IMR-90 (cell line): ENCODE results near the gene CELSR1. TPM values are rescaled to one million over a fixed set of nuclear protein-coding genes. Genes with fewer than 3 reads are reported as not detected.

Source experiments
- ATAC-seq: fragments of 200-7000 bp; cut with Tn5 transposase; 2 replicates; pipeline ENCODE4 v1.9.1; 2020; ENCODE audit warnings: low read depth, mild to moderate bottlenecking, moderate library complexity
- BruUV-seq: library from RNA; stranded (reverse); fragments of 400-500 nt; replicated peaks from 2 replicates; lab custom pipeline; 2021; lab: Mats Ljungman, UMichigan
- CTCF ChIA-PET: fragments of 300-600 bp; formaldehyde crosslinking; extraction: SDS; loops from one replicate; lab custom pipeline; 2021; ENCODE audit warnings: antibody characterized with exemption; lab: Yijun Ruan, JAX
- POLR2A ChIA-PET: fragments of 300-600 bp; sonication (Branson Sonifier 250); formaldehyde crosslinking; loops from one replicate; lab custom pipeline; 2022; ENCODE audit warnings: antibody characterized with exemption; ENCODE audit not compliant: unreplicated experiment; lab: Charles Lee
- DNase-seq: peaks from one replicate; pipeline ENCODE4 v3.0.0; 2013
- H2AFZ ChIP-seq: replicated peaks from 2 replicates; pipeline ENCODE3; 2013; ENCODE audit warnings: low read length, mild to moderate bottlenecking; ENCODE audit not compliant: poor library complexity
- H2AK5ac ChIP-seq: 2 replicates; pipeline ENCODE4 v1.6.1; 2013; ENCODE audit warnings: low read depth, low read length, inconsistent platforms
- H2AK9ac ChIP-seq: replicated peaks from 2 replicates; pipeline ENCODE3; 2013; ENCODE audit warnings: mild to moderate bottlenecking, low read depth, low read length, moderate library complexity; ENCODE audit not compliant: poor library complexity
- H2BK120ac ChIP-seq: 2 replicates; pipeline ENCODE4 v1.6.1; 2013; ENCODE audit warnings: low read depth, low read length, inconsistent platforms
- H2BK15ac ChIP-seq: 3 replicates; pipeline ENCODE4 v1.6.1; 2013; ENCODE audit warnings: low read depth, low read length, inconsistent platforms
- H2BK20ac ChIP-seq: 2 replicates; pipeline ENCODE4 v1.6.1; 2013; ENCODE audit warnings: low read depth, mild to moderate bottlenecking, inconsistent platforms, low read length, moderate library complexity
- H2BK5ac ChIP-seq: 2 replicates; pipeline ENCODE4 v1.6.1; 2013; ENCODE audit warnings: mild to moderate bottlenecking, low read depth, low read length, inconsistent platforms; ENCODE audit not compliant: poor library complexity, severe bottlenecking
- H3K14ac ChIP-seq: replicated peaks from 2 replicates; pipeline ENCODE4 v1.6.1; 2013; ENCODE audit warnings: low read depth, low read length, inconsistent platforms
- H3K18ac ChIP-seq: 2 replicates; pipeline ENCODE4 v1.6.1; 2013; ENCODE audit warnings: low read depth, low read length, control low read depth
- H3K23ac ChIP-seq: 2 replicates; pipeline ENCODE4 v1.6.1; 2013; ENCODE audit warnings: low read depth, low read length, inconsistent platforms
- H3K27ac ChIP-seq: 2 replicates; pipeline ENCODE4 v1.5.1; 2013; ENCODE audit warnings: mild to moderate bottlenecking, control low read depth, low read length; ENCODE audit not compliant: insufficient read depth
- H3K27me3 ChIP-seq: 2 replicates; pipeline ENCODE4 v1.6.1; 2013; ENCODE audit warnings: low read length; ENCODE audit not compliant: control insufficient read depth, insufficient read depth
- H3K36me3 ChIP-seq: 2 replicates; pipeline ENCODE4 v1.6.1; 2013; ENCODE audit warnings: low read length, mixed read lengths; ENCODE audit not compliant: control insufficient read depth, insufficient read depth
- H3K4ac ChIP-seq: 2 replicates; pipeline ENCODE4 v1.6.1; 2013; ENCODE audit warnings: low read depth, low read length, inconsistent platforms
- H3K4me1 ChIP-seq: 2 replicates; pipeline ENCODE4 v1.6.1; 2013; ENCODE audit warnings: low read length, mixed read lengths; ENCODE audit not compliant: control insufficient read depth, insufficient read depth
- H3K4me2 ChIP-seq: 2 replicates; pipeline ENCODE4 v1.6.1; 2013; ENCODE audit warnings: low read depth, mild to moderate bottlenecking, control low read depth, low read length, moderate library complexity
- H3K4me3 ChIP-seq: 2 replicates; pipeline ENCODE4 v1.5.1; 2013; ENCODE audit warnings: low read depth, mild to moderate bottlenecking, control low read depth, low read length, moderate library complexity; ENCODE audit not compliant: insufficient read depth
- H3K56ac ChIP-seq: 2 replicates; pipeline ENCODE4 v1.6.1; 2013; ENCODE audit warnings: low read length, inconsistent platforms; ENCODE audit not compliant: insufficient read depth; ENCODE audit errors: extremely low read depth
- H3K79me1 ChIP-seq, 2 experiments: 2 replicates each; pipeline ENCODE4 v1.6.1; 2013; ENCODE audit warnings: low read length in 2 of 2, inconsistent platforms in 1 of 2, low read depth in 1 of 2
- H3K9ac ChIP-seq: 2 replicates; pipeline ENCODE4 v1.6.1; 2013; ENCODE audit warnings: low read depth, low read length, control low read depth
- H3K9me1 ChIP-seq: 2 replicates; pipeline ENCODE4 v1.6.1; 2013; ENCODE audit warnings: low read length, inconsistent platforms; ENCODE audit not compliant: insufficient read depth
- H3K9me3 ChIP-seq: 2 replicates; pipeline ENCODE4 v1.6.1; 2013; ENCODE audit warnings: low read length; ENCODE audit not compliant: control insufficient read depth, insufficient read depth
- H4K20me1 ChIP-seq: 2 replicates; pipeline ENCODE4 v1.6.1; 2013; ENCODE audit warnings: low read length, inconsistent platforms; ENCODE audit not compliant: insufficient read depth
- H4K5ac ChIP-seq: 2 replicates; pipeline ENCODE4 v1.6.1; 2013; ENCODE audit warnings: mild to moderate bottlenecking, low read depth, low read length, control low read depth
- H4K8ac ChIP-seq, 2 experiments: 2 replicates each; pipeline ENCODE4 v1.6.1; 2013; ENCODE audit warnings: low read depth in 2 of 2, low read length in 2 of 2, control low read depth in 1 of 2, inconsistent platforms in 1 of 2
- H4K91ac ChIP-seq: 2 replicates; pipeline ENCODE4 v1.6.1; 2013; ENCODE audit warnings: low read depth, low read length, inconsistent platforms; ENCODE audit not compliant: insufficient read depth
- CEBPB ChIP-seq: IDR thresholded peaks from 2 replicates; pipeline ENCODE4 v1.6.1; 2012; ENCODE audit warnings: low read depth, low read length, improper control_type of control experiment
- CHD1 ChIP-seq: IDR thresholded peaks from 2 replicates; pipeline ENCODE4 v1.6.1; 2012; ENCODE audit warnings: low read depth, low read length, improper control_type of control experiment
- CTCF ChIP-seq: conservative IDR thresholded peaks from 2 replicates; pipeline ENCODE4 v1.5.1; 2012; ENCODE audit warnings: mild to moderate bottlenecking, low read depth, low read length, improper control_type of control experiment
- ELK1 ChIP-seq: fragments of 150-350 bp; IDR thresholded peaks from 2 replicates; pipeline ENCODE4 v1.6.1; 2016; ENCODE audit warnings: low read depth, mild to moderate bottlenecking, low read length, moderate library complexity, borderline replicate concordance
- FOS ChIP-seq: fragments of 150-350 bp; IDR thresholded peaks from 2 replicates; pipeline ENCODE4 v1.6.1; 2016; ENCODE audit warnings: low read depth, low read length
- MAFK ChIP-seq: IDR thresholded peaks from 2 replicates; pipeline ENCODE4 v1.6.1; 2012; ENCODE audit warnings: low read depth, low read length, improper control_type of control experiment
- MXI1 ChIP-seq: IDR thresholded peaks from 2 replicates; pipeline ENCODE4 v1.6.1; 2012; ENCODE audit warnings: low read depth, mild to moderate bottlenecking, low read length, moderate library complexity, borderline replicate concordance
- NFE2L2 ChIP-seq: fragments of 150-350 bp; IDR thresholded peaks from 2 replicates; pipeline ENCODE4 v1.6.1; 2016; ENCODE audit warnings: low read depth, mild to moderate bottlenecking, low read length
- POLR2A ChIP-seq: IDR thresholded peaks from 2 replicates; pipeline ENCODE4 v1.6.1; 2012; ENCODE audit warnings: mild to moderate bottlenecking, low read depth, low read length
- RAD21 ChIP-seq: IDR thresholded peaks from 2 replicates; pipeline ENCODE4 v1.6.1; 2012; ENCODE audit warnings: low read length, improper control_type of control experiment
- RCOR1 ChIP-seq: IDR thresholded peaks from 2 replicates; pipeline ENCODE4 v1.6.1; 2012; ENCODE audit warnings: mild to moderate bottlenecking, low read length, improper control_type of control experiment; ENCODE audit not compliant: insufficient replicate concordance
- SMC3 ChIP-seq: fragments of 150-350 bp; IDR thresholded peaks from 2 replicates; pipeline ENCODE4 v1.6.1; 2016; ENCODE audit warnings: low read depth, mild to moderate bottlenecking, antibody characterized with exemption, low read length, moderate library complexity
- USF2 ChIP-seq: fragments of 150-350 bp; IDR thresholded peaks from 2 replicates; pipeline ENCODE4 v1.6.1; 2017; ENCODE audit warnings: mild to moderate bottlenecking, antibody characterized with exemption, low read length, low read depth
- WGBS, 2 experiments: methylation state at CpG; one replicate each; pipeline versions ENCODE4 v1.1.5 to v1.1.7; 2013; ENCODE audit warnings: missing lambda C conversion rate in 2 of 2; ENCODE audit not compliant: insufficient read length in 1 of 2; ENCODE audit errors: extremely low coverage in 2 of 2; 5-methylcytosine and 5-hydroxymethylcytosine counted together
- dilution Hi-C: fragments of 300-500 bp; cut with HindIII; formaldehyde crosslinking; loops from one replicate; pipeline ENCODE4 v1.14.3; 2018; ENCODE audit warnings: low sequenced_read_pairs; ENCODE audit not compliant: unreplicated experiment
- in situ Hi-C: fragments of 300-500 bp; cut with MboI; formaldehyde crosslinking; loops from 3 replicates; pipeline ENCODE4 v1.14.3; 2019; ENCODE audit warnings: low sequenced_read_pairs, inconsistent platforms, mixed read lengths
- intact Hi-C: fragments of 100-400 bp; cut with micrococcal nuclease; formaldehyde crosslinking; loops from 2 replicates; pipeline ENCODE4 v1.10.0; 2022
- polyA plus RNA-seq, 3 experiments: library from polyadenylated mRNA; depleted of rRNA; stranded (reverse); fragments of >200 nt; gene quantifications; 2 replicates each; pipeline ENCODE4 v1.2.3, GENCODE V29; 2012; ENCODE audit warnings: low replicate concordance in 1 of 3
- total RNA-seq: library from RNA; depleted of rRNA; stranded (reverse); fragments of >200 nt; gene quantifications from 2 replicates; pipeline ENCODE4 v1.2.3, GENCODE V29; 2012

CELSR1 gene
- total and polyA plus RNA-seq, 2 of the 4 experiments (the other 2 are of a cell fraction): 0.36 to 0.82 TPM

GRCh38 chr22:46318576-46318975 is 218.8 kb downstream of the CELSR1 start:
- no peak overlapping the region for H2AFZ ChIP-seq
- no peak overlapping the region for H2BK15ac ChIP-seq
- ATAC-seq (no peak), DNase-seq (no peak)
- in situ Hi-C loops (no loop called here), dilution Hi-C loops (no loop called here), intact Hi-C loops (no loop called here)
- no peak overlapping the region for H4K5ac ChIP-seq
- no peak overlapping the region for H3K27ac ChIP-seq
- no peak overlapping the region for H3K18ac ChIP-seq
- CTCF ChIA-PET: no interaction called here
- no peak overlapping the region for H2BK120ac ChIP-seq
- H3K23ac ChIP-seq: no peak overlapping the region
- H4K20me1 ChIP-seq: no peaks in the 10 kb centered on the region; the same call in 1 of the 2 replicates
- H3K9me1 ChIP-seq: no peaks in the 10 kb centered on the region
- H3K27me3 ChIP-seq: no peaks in the 10 kb centered on the region
- no peak overlapping the region for H2AK5ac ChIP-seq
- no peak overlapping the region for H3K9ac ChIP-seq
- H3K4me1 ChIP-seq: no peaks in the 10 kb centered on the region
- H3K14ac ChIP-seq: no peak overlapping the region
- no peak overlapping the region for H2BK20ac ChIP-seq
- H3K9me3 ChIP-seq: no peaks in the 10 kb centered on the region
- WGBS, 2 experiments: 100% methylated on average over 7 of the region's 15 CpGs; no CpG with 5 or more reads in 1 of the 2 experiments
- no peak overlapping the region for H3K4ac ChIP-seq
- TF ChIP-seq SMC3 (no peak), MXI1 (no peak), CEBPB (no peak), USF2 (no peak), MAFK (no peak), RAD21 (no peak), CHD1 (no peak), ELK1 (no peak), NFE2L2 (no peak), RCOR1 (no peak), POLR2A (no peak), CTCF (no peak), FOS (no peak)
- no peak overlapping the region for H2AK9ac ChIP-seq
- H3K79me1 ChIP-seq: peaks cover 27 to 52% of the 10 kb centered on the region in 2 experiments
- POLR2A ChIA-PET: no interaction called here
- H3K4me2 ChIP-seq: no peak overlapping the region
- no peak overlapping the region for H4K8ac ChIP-seq
- H3K36me3 ChIP-seq: peaks cover 17% of the 10 kb centered on the region
- H3K4me3 ChIP-seq: no peak overlapping the region
- H2BK5ac ChIP-seq: no peak overlapping the region
- no TSS peak for BruUV-seq
- no peak overlapping the region for H3K56ac ChIP-seq
- H4K91ac ChIP-seq: no peak overlapping the region
